BLaER1 (cell line): ENCODE measurements around the gene ZNF593.

Experiments
- H3K27ac ChIP-seq: shearing (Covaris generic); formaldehyde crosslinking; 2 replicates; pipeline ENCODE4 v1.8.1; 2022
- H3K27me3 ChIP-seq: shearing (Covaris generic); formaldehyde crosslinking; 2 replicates; pipeline ENCODE4 v1.8.1; 2022
- H3K36me3 ChIP-seq: shearing (Covaris generic); formaldehyde crosslinking; 2 replicates; pipeline ENCODE4 v1.8.1; 2022
- H3K4me1 ChIP-seq: shearing (Covaris generic); formaldehyde crosslinking; 2 replicates; pipeline ENCODE4 v1.8.1; 2022
- H3K4me2 ChIP-seq: shearing (Covaris generic); formaldehyde crosslinking; 2 replicates; pipeline ENCODE4 v1.8.1; 2022
- H3K4me3 ChIP-seq: shearing (Covaris generic); formaldehyde crosslinking; 2 replicates; pipeline ENCODE4 v1.8.1; 2022
- H3K9ac ChIP-seq: shearing (Covaris generic); formaldehyde crosslinking; 2 replicates; pipeline ENCODE4 v1.8.1; 2022
- H3K9me3 ChIP-seq: shearing (Covaris generic); formaldehyde crosslinking; 2 replicates; pipeline ENCODE4 v1.8.1; 2022
- H4K20me1 ChIP-seq: shearing (Covaris generic); formaldehyde crosslinking; 2 replicates; pipeline ENCODE4 v1.8.1; 2022
- Cebpa-rat ChIP-seq: shearing (Covaris generic); IDR thresholded peaks from 2 replicates; pipeline ENCODE4 v1.8.1; 2022

Gene ZNF593

DNA sequence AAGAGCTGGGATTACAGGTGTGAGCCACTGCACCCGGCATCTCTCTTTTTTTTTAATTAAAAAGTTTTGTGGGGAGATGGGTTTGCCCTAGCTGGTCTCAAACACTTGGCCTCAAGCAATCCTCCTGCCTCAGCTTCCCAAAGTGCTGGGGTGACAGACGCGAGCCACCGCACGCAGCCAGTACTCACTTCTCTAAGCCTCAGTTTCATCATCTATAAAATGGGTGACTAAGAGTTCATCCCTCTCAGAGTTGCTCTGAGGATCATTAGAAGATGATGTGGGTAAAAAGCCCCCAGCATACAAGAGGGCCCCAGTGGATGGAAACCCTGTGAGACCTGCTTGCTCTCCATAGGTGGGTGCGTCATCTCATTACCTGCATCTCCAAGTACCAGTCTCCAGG, 18.2 kb downstream of the ZNF593 start:
- Histone ChIP-seq H3K4me3 (no peak overlapping the region), H3K9ac (no peak overlapping the region), H3K9me3 (no peaks in the 10 kb centered on the region), H3K27ac (no peak overlapping the region), H3K4me2 (no peak overlapping the region), H3K36me3 (no peaks in the 10 kb centered on the region), H3K4me1 (peaks cover 15% of the 10 kb centered on the region), H3K27me3 (no peaks in the 10 kb centered on the region), H4K20me1 (no peaks in the 10 kb centered on the region)
- no peak for TF ChIP-seq Cebpa-rat

GRCh38 chr1:26188477-26188876, 18.8 kb downstream of the ZNF593 start:
- H3K4me2 ChIP-seq: no peak overlapping the region
- no peak overlapping the region for H3K27ac ChIP-seq
- H3K36me3 ChIP-seq: no peaks in the 10 kb centered on the region
- H3K4me3 ChIP-seq: no peak overlapping the region
- no peaks in the 10 kb centered on the region for H3K9me3 ChIP-seq
- no peak for TF ChIP-seq Cebpa-rat
- H3K27me3 ChIP-seq: no peaks in the 10 kb centered on the region
- H3K9ac ChIP-seq: no peak overlapping the region
- peaks cover 15% of the 10 kb centered on the region for H3K4me1 ChIP-seq
- no peaks in the 10 kb centered on the region for H4K20me1 ChIP-seq

GRCh38 chr1:26189331-26189730, 19.6 kb downstream of the ZNF593 start:
- no peak overlapping the region for H3K27ac ChIP-seq
- no peaks in the 10 kb centered on the region for H4K20me1 ChIP-seq
- H3K27me3 ChIP-seq: no peaks in the 10 kb centered on the region
- peaks cover 15% of the 10 kb centered on the region for H3K4me1 ChIP-seq
- no peaks in the 10 kb centered on the region for H3K36me3 ChIP-seq
- no peak overlapping the region for H3K4me3 ChIP-seq
- no peak overlapping the region for H3K4me2 ChIP-seq
- no peak overlapping the region for H3K9ac ChIP-seq
- no peak for TF ChIP-seq Cebpa-rat
- no peaks in the 10 kb centered on the region for H3K9me3 ChIP-seq

GRCh38 chr1:26189751-26190275, 20.1 kb downstream of the ZNF593 start:
- Histone ChIP-seq H4K20me1 (no peaks in the 10 kb centered on the region), H3K4me1 (peaks cover 15% of the 10 kb centered on the region), H3K36me3 (no peaks in the 10 kb centered on the region), H3K27me3 (no peaks in the 10 kb centered on the region), H3K27ac (no peak overlapping the region), H3K4me2 (no peak overlapping the region), H3K9ac (no peak overlapping the region), H3K4me3 (no peak overlapping the region), H3K9me3 (no peaks in the 10 kb centered on the region)
- no peak for TF ChIP-seq Cebpa-rat

DNA sequence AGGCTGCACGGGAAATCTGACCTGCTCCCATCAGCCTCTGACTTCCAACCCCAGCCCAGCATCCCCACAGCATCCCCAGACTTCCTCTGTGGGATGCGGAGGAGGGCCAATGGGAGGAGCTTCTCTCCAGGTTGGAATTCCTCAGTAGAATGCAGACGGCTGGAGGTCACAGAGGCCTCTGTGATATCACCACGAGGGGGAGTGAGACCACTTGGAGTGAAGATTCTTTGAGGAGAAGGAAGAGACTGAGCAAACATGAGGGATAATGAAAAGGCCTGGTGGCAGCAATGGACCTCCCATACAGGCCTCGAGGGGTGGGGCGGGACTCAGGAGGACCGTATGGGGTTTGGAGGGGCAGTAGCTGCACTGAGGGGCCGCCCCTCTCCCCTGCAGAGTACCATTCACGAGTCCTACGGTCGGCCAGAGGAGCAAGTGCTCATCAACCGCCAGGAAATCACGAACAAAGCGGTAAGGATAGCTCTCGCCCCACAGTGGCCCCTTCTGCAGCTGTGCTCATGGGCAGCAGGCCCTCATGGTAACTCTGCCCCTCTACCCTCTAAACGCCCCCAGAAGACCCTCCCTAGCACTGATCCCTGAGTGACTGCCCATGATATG, 20.8 kb downstream of the ZNF593 start, which contains the start of gene CATSPER4:
TSS of gene CATSPER4 (plus strand) at position 230 of the 615 bp plus-strand sequence. CDS start at position 256, 26 bp downstream.
- Histone ChIP-seq H3K27ac (no peak within 1 kb of the TSS), H3K4me3 (no peak within 1 kb of the TSS), H3K9ac (no peak within 1 kb of the TSS), H3K4me1 (peaks cover 15% of the 10 kb centered on the region), H4K20me1 (no peaks in the 10 kb centered on the region), H3K9me3 (no peaks in the 10 kb centered on the region), H3K27me3 (no peaks in the 10 kb centered on the region), H3K36me3 (no peaks in the 10 kb centered on the region), H3K4me2 (peak within 1 kb of the TSS; percentile 49)
- TF ChIP-seq Cebpa-rat: no peak

- no peak for TF ChIP-seq Cebpa-rat
- Histone ChIP-seq H3K4me2 (peak overlapping the region; percentile 49), H3K4me1 (peaks cover 15% of the 10 kb centered on the region), H3K36me3 (no peaks in the 10 kb centered on the region), H3K27ac (no peak overlapping the region), H4K20me1 (no peaks in the 10 kb centered on the region), H3K27me3 (no peaks in the 10 kb centered on the region), H3K9ac (no peak overlapping the region), H3K4me3 (no peak overlapping the region), H3K9me3 (no peaks in the 10 kb centered on the region)
Observed at GRCh38 chr1:26191739-26192138, 22.0 kb downstream of the ZNF593 start.

DNA sequence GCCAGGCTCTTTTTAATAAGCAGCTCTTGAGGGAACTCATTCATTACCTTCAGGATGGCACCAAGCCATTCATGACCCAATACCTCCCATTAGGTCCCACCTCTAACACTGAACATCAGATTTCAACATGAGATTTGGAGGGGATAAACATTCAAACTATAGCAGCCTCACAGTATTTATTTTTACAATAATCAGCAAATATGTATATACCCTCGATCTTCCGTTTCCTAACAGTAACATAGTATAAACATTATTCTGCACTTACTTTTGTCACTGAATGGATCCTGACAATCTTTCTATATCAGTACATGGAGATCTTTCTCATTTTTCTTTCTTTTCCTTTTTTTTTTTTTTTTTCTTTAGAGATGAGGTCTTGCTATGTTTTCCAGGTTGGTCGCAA, 26.1 kb downstream of the ZNF593 start:
- H3K4me3 ChIP-seq: no peak overlapping the region
- TF ChIP-seq Cebpa-rat: no peak

DNA sequence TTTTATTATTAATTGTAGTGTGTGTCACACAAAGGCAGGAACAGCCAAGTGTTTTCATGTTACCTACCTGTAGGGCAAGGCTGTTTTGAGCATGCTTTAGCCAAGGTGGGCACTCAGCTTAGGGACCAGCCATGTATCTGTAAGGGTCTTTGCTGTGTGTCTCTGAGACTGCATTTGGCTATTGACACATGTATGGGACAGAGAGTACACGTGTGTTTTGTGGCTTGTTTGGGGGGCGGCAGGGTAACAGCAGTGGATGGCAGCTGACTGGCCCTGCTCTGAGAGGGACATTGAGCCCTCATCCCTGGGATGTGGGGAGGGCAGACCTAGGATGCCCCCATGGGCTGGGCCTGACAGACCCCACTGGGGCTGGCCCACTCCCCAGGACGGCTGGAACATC, 27.6 kb downstream of the ZNF593 start:
- H3K4me3 ChIP-seq: no peak overlapping the region

More for the DNA sequence above, 26.1 kb downstream of the ZNF593 start:
- H3K9ac ChIP-seq: no peak overlapping the region
- H3K4me1 ChIP-seq: peaks cover 15% of the 10 kb centered on the region
- H3K9me3 ChIP-seq: no peaks in the 10 kb centered on the region
- no peaks in the 10 kb centered on the region for H3K27me3 ChIP-seq
- H4K20me1 ChIP-seq: no peaks in the 10 kb centered on the region
- H3K4me2 ChIP-seq: no peak overlapping the region
- no peaks in the 10 kb centered on the region for H3K36me3 ChIP-seq
- H3K27ac ChIP-seq: no peak overlapping the region

DNA sequence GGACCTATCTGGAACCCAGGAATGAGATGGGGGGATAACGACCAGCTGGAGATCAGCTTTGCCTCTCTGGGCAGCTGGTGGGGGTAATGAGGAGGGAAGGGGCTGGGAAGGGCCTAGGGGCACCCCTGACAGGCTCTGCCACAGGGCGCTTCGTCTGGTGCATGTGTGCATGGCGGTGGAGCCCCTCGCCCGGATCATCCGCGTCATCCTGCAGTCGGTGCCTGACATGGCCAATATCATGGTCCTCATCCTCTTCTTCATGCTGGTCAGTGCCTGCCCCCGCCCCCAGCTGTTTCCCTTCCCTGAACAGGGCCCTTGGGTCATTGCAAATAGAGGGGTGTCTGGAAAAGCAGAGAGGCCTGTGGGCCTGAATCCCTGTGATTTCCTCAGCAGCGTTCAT, 28.1 kb downstream of the ZNF593 start:
- Histone ChIP-seq H3K9me3 (no peaks in the 10 kb centered on the region), H3K27ac (no peak overlapping the region), H4K20me1 (no peaks in the 10 kb centered on the region), H3K4me1 (no peaks in the 10 kb centered on the region), H3K27me3 (no peaks in the 10 kb centered on the region), H3K4me3 (no peak overlapping the region), H3K36me3 (no peaks in the 10 kb centered on the region), H3K4me2 (no peak overlapping the region), H3K9ac (no peak overlapping the region)
- no peak for TF ChIP-seq Cebpa-rat

More for the DNA sequence above, 27.6 kb downstream of the ZNF593 start:
- H3K36me3 ChIP-seq: no peaks in the 10 kb centered on the region
- no peak overlapping the region for H3K4me2 ChIP-seq
- TF ChIP-seq Cebpa-rat: no peak
- 0 out of 2 replicates have a peak, but pooled peaks cover under 1% of the 10 kb centered on the region for H3K4me1 ChIP-seq
- no peaks in the 10 kb centered on the region for H4K20me1 ChIP-seq
- H3K9ac ChIP-seq: no peak overlapping the region
- no peaks in the 10 kb centered on the region for H3K9me3 ChIP-seq
- H3K27ac ChIP-seq: no peak overlapping the region
- no peaks in the 10 kb centered on the region for H3K27me3 ChIP-seq

DNA sequence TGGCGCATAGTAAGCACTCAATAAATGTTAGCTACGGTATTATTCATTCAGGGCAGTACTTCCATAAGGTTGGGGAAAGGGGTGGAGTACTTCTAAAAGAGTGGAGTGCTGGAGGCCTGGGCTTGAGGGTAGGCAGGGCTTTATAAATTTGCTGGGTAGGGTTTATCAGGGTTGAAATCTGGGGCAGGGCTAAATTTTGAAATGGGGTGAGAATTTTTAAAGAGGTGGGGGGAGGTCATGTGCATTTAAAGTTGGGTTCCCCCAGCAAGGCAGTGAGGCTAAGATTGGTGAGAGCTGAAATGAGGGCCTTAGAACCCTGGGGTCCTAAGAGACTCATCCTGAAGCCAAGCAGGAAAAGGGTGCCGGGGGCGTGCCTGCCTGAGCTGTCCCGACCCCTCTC, 30.7 kb downstream of the ZNF593 start:
- H3K4me3 ChIP-seq: no peak overlapping the region

More for the DNA sequence above, 30.7 kb downstream of the ZNF593 start:
- Histone ChIP-seq H3K9me3 (no peaks in the 10 kb centered on the region), H3K27ac (no peak overlapping the region), H3K27me3 (no peaks in the 10 kb centered on the region), H3K4me1 (peaks cover 12% of the 10 kb centered on the region), H4K20me1 (no peaks in the 10 kb centered on the region), H3K4me2 (no peak overlapping the region), H3K9ac (no peak overlapping the region), H3K36me3 (no peaks in the 10 kb centered on the region)
- no peak for TF ChIP-seq Cebpa-rat
